ENCODE measurements around the gene LRP1.

LRP1 gene

GRCh38 chr12:57101892-57102695, 26.2 kb upstream of the LRP1 start:
- DNase-seq (ENCODE audit: low read depth, low spot score): no peak
- Histone ChIP-seq H3K4me3 (ENCODE audit: insufficient read length, low read depth) (no peak overlapping the region), H3K9ac (ENCODE audit: insufficient read length, low read depth) (no peak overlapping the region), H3K27me3 (ENCODE audit: insufficient read depth, insufficient read length) (no peaks in the 10 kb centered on the region), H3K36me3 (ENCODE audit: insufficient read depth, insufficient read length, low read length) (peaks cover 85% of the 10 kb centered on the region), H3K9me3 (ENCODE audit: insufficient read depth, low read length) (no peaks in the 10 kb centered on the region), H3K4me1 (ENCODE audit: insufficient read depth, insufficient read length) (peaks cover 7% of the 10 kb centered on the region)
- TF ChIP-seq SUZ12 (IDR thresholded peaks at IDR 0.05; ENCODE audit: extremely low read depth, insufficient read depth, insufficient read length) (no peak), YY1 (IDR thresholded peaks at IDR 0.05; ENCODE audit: insufficient read depth, insufficient read length) (no peak), ZNF274 (IDR thresholded peaks at IDR 0.05; ENCODE audit: low read depth, low read length) (no peak)

GRCh38 chr12:57103856-57104255, 24.4 kb upstream of the LRP1 start:
- peaks cover 80% of the 10 kb centered on the region for H3K36me3 ChIP-seq (ENCODE audit: insufficient read depth, insufficient read length, low read length)
- H3K9ac ChIP-seq (ENCODE audit: insufficient read length, low read depth): no peak overlapping the region
- H3K4me1 ChIP-seq (ENCODE audit: insufficient read depth, insufficient read length): peaks cover 12% of the 10 kb centered on the region

GRCh38 chr12:57104292-57104910, 23.9 kb upstream of the LRP1 start:
- H3K9me3 ChIP-seq (ENCODE audit: insufficient read depth, low read length): no peaks in the 10 kb centered on the region
- DNase-seq (ENCODE audit: low read depth, low spot score): no peak
- H3K4me1 ChIP-seq (ENCODE audit: insufficient read depth, insufficient read length): peaks cover 12% of the 10 kb centered on the region
- no peak overlapping the region for H3K9ac ChIP-seq (ENCODE audit: insufficient read length, low read depth)
- TF ChIP-seq SUZ12 (IDR thresholded peaks at IDR 0.05; ENCODE audit: extremely low read depth, insufficient read depth, insufficient read length) (no peak), YY1 (IDR thresholded peaks at IDR 0.05; ENCODE audit: insufficient read depth, insufficient read length) (no peak), ZNF274 (IDR thresholded peaks at IDR 0.05; ENCODE audit: low read depth, low read length) (no peak)
- H3K4me3 ChIP-seq (ENCODE audit: insufficient read length, low read depth): no peak overlapping the region
- peaks cover 75% of the 10 kb centered on the region for H3K36me3 ChIP-seq (ENCODE audit: insufficient read depth, insufficient read length, low read length)
- no peaks in the 10 kb centered on the region for H3K27me3 ChIP-seq (ENCODE audit: insufficient read depth, insufficient read length)

More at GRCh38 chr12:57103856-57104255, 24.4 kb upstream of the LRP1 start:
- TF ChIP-seq ZNF274 (IDR thresholded peaks at IDR 0.05; ENCODE audit: low read depth, low read length): no peak
- Histone ChIP-seq H3K9me3 (ENCODE audit: insufficient read depth, low read length) (no peaks in the 10 kb centered on the region), H3K4me3 (ENCODE audit: insufficient read length, low read depth) (no peak overlapping the region), H3K27me3 (ENCODE audit: insufficient read depth, insufficient read length) (no peaks in the 10 kb centered on the region)
- no peak for DNase-seq (ENCODE audit: low read depth, low spot score)

GRCh38 chr12:57105011-57105753, 23.1 kb upstream of the LRP1 start:
- H3K9ac ChIP-seq (ENCODE audit: insufficient read length, low read depth): no peak overlapping the region
- no peaks in the 10 kb centered on the region for H3K27me3 ChIP-seq (ENCODE audit: insufficient read depth, insufficient read length)
- no peak for TF ChIP-seq YY1 (IDR thresholded peaks at IDR 0.05; ENCODE audit: insufficient read depth, insufficient read length)
- no peak for TF ChIP-seq ZNF274 (IDR thresholded peaks at IDR 0.05; ENCODE audit: low read depth, low read length)
- TF ChIP-seq SUZ12 (IDR thresholded peaks at IDR 0.05; ENCODE audit: extremely low read depth, insufficient read depth, insufficient read length): no peak
- peaks cover 18% of the 10 kb centered on the region for H3K4me1 ChIP-seq (ENCODE audit: insufficient read depth, insufficient read length)
- DNase-seq (ENCODE audit: low read depth, low spot score): no peak
- no peak overlapping the region for H3K4me3 ChIP-seq (ENCODE audit: insufficient read length, low read depth)
- H3K9me3 ChIP-seq (ENCODE audit: insufficient read depth, low read length): no peaks in the 10 kb centered on the region
- H3K36me3 ChIP-seq (ENCODE audit: insufficient read depth, insufficient read length, low read length): peaks cover 70% of the 10 kb centered on the region

- Histone ChIP-seq H3K27me3 (ENCODE audit: insufficient read depth, insufficient read length) (no peaks in the 10 kb centered on the region), H3K4me3 (ENCODE audit: insufficient read length, low read depth) (no peak overlapping the region), H3K36me3 (ENCODE audit: insufficient read depth, insufficient read length, low read length) (peaks cover 66% of the 10 kb centered on the region), H3K9ac (ENCODE audit: insufficient read length, low read depth) (no peak overlapping the region), H3K9me3 (ENCODE audit: insufficient read depth, low read length) (no peaks in the 10 kb centered on the region), H3K4me1 (ENCODE audit: insufficient read depth, insufficient read length) (peaks cover 18% of the 10 kb centered on the region)
- TF ChIP-seq YY1 (IDR thresholded peaks at IDR 0.05; ENCODE audit: insufficient read depth, insufficient read length): no peak
- TF ChIP-seq SUZ12 (IDR thresholded peaks at IDR 0.05; ENCODE audit: extremely low read depth, insufficient read depth, insufficient read length): no peak
- no peak for TF ChIP-seq ZNF274 (IDR thresholded peaks at IDR 0.05; ENCODE audit: low read depth, low read length)
- no peak for DNase-seq (ENCODE audit: low read depth, low spot score)
Observed at GRCh38 chr12:57106021-57106708, 22.1 kb upstream of the LRP1 start.

- no peak for DNase-seq (ENCODE audit: low read depth, low spot score)
- Histone ChIP-seq H3K4me3 (ENCODE audit: insufficient read length, low read depth) (no peak overlapping the region), H3K9ac (ENCODE audit: insufficient read length, low read depth) (no peak overlapping the region), H3K9me3 (ENCODE audit: insufficient read depth, low read length) (no peaks in the 10 kb centered on the region), H3K4me1 (ENCODE audit: insufficient read depth, insufficient read length) (peaks cover 11% of the 10 kb centered on the region), H3K36me3 (ENCODE audit: insufficient read depth, insufficient read length, low read length) (peaks cover 56% of the 10 kb centered on the region), H3K27me3 (ENCODE audit: insufficient read depth, insufficient read length) (no peaks in the 10 kb centered on the region)
- no peak for TF ChIP-seq YY1 (IDR thresholded peaks at IDR 0.05; ENCODE audit: insufficient read depth, insufficient read length)
- TF ChIP-seq ZNF274 (IDR thresholded peaks at IDR 0.05; ENCODE audit: low read depth, low read length): no peak
- TF ChIP-seq SUZ12 (IDR thresholded peaks at IDR 0.05; ENCODE audit: extremely low read depth, insufficient read depth, insufficient read length): no peak
Observed at GRCh38 chr12:57107456-57108155, 20.7 kb upstream of the LRP1 start.

All from NT2/D1 (cell line).